ENCODE measurements around the gene CGB2. TPM values are rescaled to one million over a fixed set of nuclear protein-coding genes. Genes with fewer than 3 reads are reported as not detected.

The CGB2 gene
- total and polyA plus RNA-seq, 2 of the 4 experiments (the other 2 are of a cell fraction) = not detected

DNA sequence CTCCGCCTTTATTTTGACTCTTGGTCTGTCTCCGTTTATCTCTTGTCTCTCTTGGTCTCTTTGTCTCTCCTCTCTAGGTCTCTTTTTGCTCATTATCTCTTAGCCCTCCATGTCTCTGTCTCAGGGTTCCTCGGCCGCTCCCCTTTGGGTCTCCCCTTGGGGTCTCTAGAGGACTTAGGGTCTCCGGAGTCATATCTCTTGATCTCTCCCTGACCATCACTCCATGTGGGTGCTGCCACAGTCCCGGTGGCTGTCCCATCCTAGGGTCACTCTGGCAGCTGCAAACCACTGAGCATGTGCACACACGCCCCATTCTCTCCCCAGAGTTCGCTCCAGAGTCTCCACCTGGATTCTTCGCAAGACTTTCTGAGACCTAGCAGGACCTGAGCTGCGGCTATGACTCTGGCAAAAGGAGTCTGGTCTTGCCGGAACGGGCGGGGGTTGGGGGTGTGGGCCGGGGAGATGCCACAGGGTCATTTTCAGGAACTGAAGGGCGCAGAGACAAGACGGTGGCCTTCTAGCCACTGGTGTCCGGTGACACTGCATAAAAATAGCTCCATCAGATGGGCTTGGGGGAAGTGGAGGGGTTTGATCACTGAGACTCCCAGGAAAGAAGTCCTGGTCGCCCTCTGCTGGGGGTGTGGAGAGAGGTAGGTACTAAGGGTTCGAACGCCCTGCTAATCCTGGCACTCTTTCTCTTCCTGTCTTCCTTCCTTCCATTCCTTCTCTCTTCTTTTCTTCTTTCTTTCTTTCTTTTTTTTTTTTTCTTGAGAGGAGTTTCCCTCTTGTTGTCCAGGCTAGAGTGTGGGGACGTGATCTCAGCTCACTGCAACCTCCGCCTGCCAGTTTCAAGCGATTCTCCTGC, 42.1 kb downstream of the CGB2 start:
- Histone ChIP-seq H3K4ac (ENCODE audit: low read depth, low read length) (no peak overlapping the region), H3K4me3 (ENCODE audit: insufficient read depth, low read depth, low read length) (no peak overlapping the region), H4K20me1 (ENCODE audit: insufficient read depth, low read length) (no peaks in the 10 kb centered on the region), H2BK20ac (ENCODE audit: low read depth, low read length) (no peak overlapping the region), H2BK15ac (ENCODE audit: low read depth, low read length) (no peak overlapping the region), H3K27ac (ENCODE audit: insufficient read depth, low read length) (no peak overlapping the region), H2BK5ac (ENCODE audit: low read depth, low read length, poor library complexity, severe bottlenecking) (no peak overlapping the region), H3K27me3 (ENCODE audit: control insufficient read depth, insufficient read depth, low read length) (peaks cover 36% of the 10 kb centered on the region), H3K79me1 (ENCODE audit: low read depth in 1 of 2, low read length in 2 of 2) (no peaks in the 10 kb centered on the region), H3K14ac (replicated peaks; ENCODE audit: low read depth, low read length) (no peak overlapping the region), H4K91ac (ENCODE audit: insufficient read depth, low read depth, low read length) (no peak overlapping the region), H3K9ac (ENCODE audit: low read depth, low read length) (no peak overlapping the region), H3K4me2 (ENCODE audit: low read depth, low read length) (no peak overlapping the region), H3K36me3 (ENCODE audit: control insufficient read depth, insufficient read depth, low read length) (no peaks in the 10 kb centered on the region), H3K23ac (ENCODE audit: low read depth, low read length) (no peak overlapping the region), H4K5ac (ENCODE audit: low read depth, low read length) (no peak overlapping the region), H3K9me1 (ENCODE audit: insufficient read depth, low read length) (no peaks in the 10 kb centered on the region), H4K8ac (ENCODE audit: low read depth in 2 of 2, low read length in 2 of 2) (no peak overlapping the region), H3K9me3 (ENCODE audit: control insufficient read depth, insufficient read depth, low read length) (peaks cover 18% of the 10 kb centered on the region), H2AK9ac (replicated peaks; ENCODE audit: low read depth, low read length, poor library complexity) (no peak overlapping the region), H2AFZ (replicated peaks; ENCODE audit: low read length, poor library complexity) (no peak overlapping the region), H2BK120ac (ENCODE audit: low read depth, low read length) (no peak overlapping the region), H3K18ac (ENCODE audit: low read depth, low read length) (no peak overlapping the region), H2AK5ac (ENCODE audit: low read depth, low read length) (no peak overlapping the region), H3K56ac (ENCODE audit: extremely low read depth, insufficient read depth, low read length) (no peak overlapping the region), H3K4me1 (ENCODE audit: control insufficient read depth, insufficient read depth, low read length) (no peaks in the 10 kb centered on the region)
- ChIA-PET POLR2A (ENCODE audit: unreplicated experiment) (no interaction called here), CTCF (interaction anchor here (0.8 to 1.8 kb wide), 6 partner anchors 9 to 80 kb away, joined by 3 to 7 read pairs (median 4); partner anchors contain the start of genes GYS1, NTF4 and RUVBL2)
- dilution Hi-C loops (cut with HindIII; ENCODE audit: low sequenced_read_pairs, unreplicated experiment) = no loop called here
- no TSS peak for BruUV-seq (replicated peaks)
- WGBS, 2 experiments (ENCODE audit: extremely low coverage in 2 of 2, insufficient read length in 1 of 2) = 77% methylated on average over 10 of the region's 23 CpGs; no CpG with 5 or more reads in 1 of the 2 experiments
- intact Hi-C loops (cut with micrococcal nuclease) = loop anchor here (5.0 kb wide), 1 partner anchor 81 kb away; the partner anchor contains the start of genes GYS1 and RUVBL2
- DNase-seq = no peak
- 0 out of 2 replicates have a peak, but pooled peaks have one; percentile 12 for TF ChIP-seq SMC3 (IDR thresholded peaks at IDR 0.05; ENCODE audit: low read depth, low read length)
- no peak for TF ChIP-seq CEBPB (IDR thresholded peaks at IDR 0.05; ENCODE audit: low read depth, low read length)
- TF ChIP-seq RAD21 (IDR thresholded peaks at IDR 0.05; ENCODE audit: low read length) = peak; percentile 35
- TF ChIP-seq, protein P1, sequence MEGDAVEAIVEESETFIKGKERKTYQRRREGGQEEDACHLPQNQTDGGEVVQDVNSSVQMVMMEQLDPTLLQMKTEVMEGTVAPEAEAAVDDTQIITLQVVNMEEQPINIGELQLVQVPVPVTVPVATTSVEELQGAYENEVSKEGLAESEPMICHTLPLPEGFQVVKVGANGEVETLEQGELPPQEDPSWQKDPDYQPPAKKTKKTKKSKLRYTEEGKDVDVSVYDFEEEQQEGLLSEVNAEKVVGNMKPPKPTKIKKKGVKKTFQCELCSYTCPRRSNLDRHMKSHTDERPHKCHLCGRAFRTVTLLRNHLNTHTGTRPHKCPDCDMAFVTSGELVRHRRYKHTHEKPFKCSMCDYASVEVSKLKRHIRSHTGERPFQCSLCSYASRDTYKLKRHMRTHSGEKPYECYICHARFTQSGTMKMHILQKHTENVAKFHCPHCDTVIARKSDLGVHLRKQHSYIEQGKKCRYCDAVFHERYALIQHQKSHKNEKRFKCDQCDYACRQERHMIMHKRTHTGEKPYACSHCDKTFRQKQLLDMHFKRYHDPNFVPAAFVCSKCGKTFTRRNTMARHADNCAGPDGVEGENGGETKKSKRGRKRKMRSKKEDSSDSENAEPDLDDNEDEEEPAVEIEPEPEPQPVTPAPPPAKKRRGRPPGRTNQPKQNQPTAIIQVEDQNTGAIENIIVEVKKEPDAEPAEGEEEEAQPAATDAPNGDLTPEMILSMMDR (conservative IDR thresholded peaks at IDR 0.05; ENCODE audit: low read depth, low read length) = peak; percentile 15; the same call in 1 of the 2 replicates
- TF ChIP-seq RFX5 (IDR thresholded peaks at IDR 0.05; ENCODE audit: low read depth, low read length) = no peak
- ATAC-seq (ENCODE audit: low read depth) = peak; percentile 35; the same call in 1 of the 2 replicates
- in situ Hi-C loops (cut with MboI; ENCODE audit: low sequenced_read_pairs) = no loop called here

Measured in IMR-90 (cell line).